SH-SY5Y (cell line): Measurements from ENCODE around the gene MAP2K2.

Experiments
- GATA2 ChIP-seq: IDR thresholded peaks from 2 replicates; pipeline ENCODE4 v1.6.1; 2011; ENCODE audit warnings: mild to moderate bottlenecking, low read depth, low read length
- GATA3 ChIP-seq: IDR thresholded peaks from 2 replicates; pipeline ENCODE4 v1.6.1; 2011; ENCODE audit warnings: low read depth, mild to moderate bottlenecking, low read length, moderate library complexity

DNA sequence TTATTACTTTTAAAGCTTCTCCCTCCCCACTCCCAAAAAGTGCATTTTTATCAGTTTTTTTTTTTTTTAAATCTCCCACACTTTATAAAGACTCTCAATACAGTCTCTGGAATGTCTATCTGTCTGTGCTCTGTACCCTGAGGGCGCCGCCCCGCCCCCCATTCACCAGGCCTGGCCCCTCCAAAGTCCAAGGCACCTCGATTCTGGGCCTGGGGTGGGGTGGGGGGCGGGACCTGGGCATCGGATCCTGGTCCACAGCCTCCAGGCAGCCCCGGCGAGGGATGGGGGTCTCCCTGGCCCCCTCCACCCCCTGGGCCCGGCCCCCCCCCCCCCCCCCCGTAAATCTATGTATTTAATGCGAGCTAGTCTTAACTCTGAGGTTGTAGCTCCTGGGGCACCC lies 80.5 kb downstream of the MAP2K2 start:
- no peak for TF ChIP-seq GATA3
- no peak for TF ChIP-seq GATA2
